Fibroblast of lung (primary cell): ENCODE results near the gene GSDMA.

Experiments
- EZH2 ChIP-seq: IDR thresholded peaks from 2 replicates; pipeline ENCODE4 v1.5.1; 2012; ENCODE audit warnings: low read length, control low read depth, mild to moderate bottlenecking; ENCODE audit errors: missing control alignments
- TF ChIP-seq, protein P1 (sequence below), 2 donors: IDR thresholded peaks in 1 of 2; conservative IDR thresholded peaks in 1 of 2; 1 replicate in 1 of 2; 2 replicates in 1 of 2; pipeline ENCODE4 v1.5.1; 2011 to 2012; ENCODE audit warnings: low read length in 2 of 2, control low read depth in 1 of 2, inconsistent platforms in 1 of 2, low read depth in 1 of 2, mild to moderate bottlenecking in 1 of 2

DNA sequence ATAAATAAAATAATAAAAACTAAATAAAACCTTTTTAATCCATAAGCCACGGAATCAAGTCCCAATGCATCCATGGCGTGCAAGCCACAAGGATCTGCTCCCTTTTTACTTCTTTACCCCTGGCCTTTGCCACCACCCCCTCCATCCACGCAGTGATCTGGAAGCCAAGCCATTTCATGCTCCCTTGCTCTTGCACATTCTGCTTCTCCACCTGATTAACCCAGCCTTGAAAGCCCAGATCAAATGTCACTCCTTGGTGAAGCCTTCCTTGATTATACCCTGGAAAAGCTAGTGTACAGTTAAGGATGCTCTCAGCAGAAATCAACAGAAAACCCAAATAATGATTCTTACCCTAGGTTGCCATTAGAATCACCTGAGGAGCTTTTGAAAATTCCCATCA lies 25.4 kb upstream of the GSDMA start:
- TF ChIP-seq, protein P1, sequence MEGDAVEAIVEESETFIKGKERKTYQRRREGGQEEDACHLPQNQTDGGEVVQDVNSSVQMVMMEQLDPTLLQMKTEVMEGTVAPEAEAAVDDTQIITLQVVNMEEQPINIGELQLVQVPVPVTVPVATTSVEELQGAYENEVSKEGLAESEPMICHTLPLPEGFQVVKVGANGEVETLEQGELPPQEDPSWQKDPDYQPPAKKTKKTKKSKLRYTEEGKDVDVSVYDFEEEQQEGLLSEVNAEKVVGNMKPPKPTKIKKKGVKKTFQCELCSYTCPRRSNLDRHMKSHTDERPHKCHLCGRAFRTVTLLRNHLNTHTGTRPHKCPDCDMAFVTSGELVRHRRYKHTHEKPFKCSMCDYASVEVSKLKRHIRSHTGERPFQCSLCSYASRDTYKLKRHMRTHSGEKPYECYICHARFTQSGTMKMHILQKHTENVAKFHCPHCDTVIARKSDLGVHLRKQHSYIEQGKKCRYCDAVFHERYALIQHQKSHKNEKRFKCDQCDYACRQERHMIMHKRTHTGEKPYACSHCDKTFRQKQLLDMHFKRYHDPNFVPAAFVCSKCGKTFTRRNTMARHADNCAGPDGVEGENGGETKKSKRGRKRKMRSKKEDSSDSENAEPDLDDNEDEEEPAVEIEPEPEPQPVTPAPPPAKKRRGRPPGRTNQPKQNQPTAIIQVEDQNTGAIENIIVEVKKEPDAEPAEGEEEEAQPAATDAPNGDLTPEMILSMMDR (conservative IDR thresholded peaks at IDR 0.05 in 1 of 2, IDR thresholded peaks at IDR 0.05 in 1 of 2; ENCODE audit: low read depth in 1 of 2, low read length in 2 of 2) = no peak
- no peak for TF ChIP-seq EZH2
